SK-N-MC (cell line): ENCODE results near the gene IL2RG.

Experiments
- EZH2 ChIP-seq: fragments of 200-600 bp; sonication (generic); IDR thresholded peaks from one replicate; pipeline ENCODE4 v1.6.1; 2017; ENCODE audit warnings: antibody characterized with exemption
- FOXP2 ChIP-seq: optimal IDR thresholded peaks from 2 replicates; pipeline ENCODE3; 2011; ENCODE audit warnings: mild to moderate bottlenecking, moderate library complexity; ENCODE audit not compliant: insufficient read depth; ENCODE audit errors: extremely low read length, control extremely low read depth
- POLR2AphosphoS5 ChIP-seq: IDR thresholded peaks from 2 replicates; pipeline ENCODE4 v1.6.1; 2012; ENCODE audit warnings: mild to moderate bottlenecking, low read depth, low read length, borderline replicate concordance

- TF ChIP-seq EZH2 = no peak
- no peak for TF ChIP-seq POLR2AphosphoS5
- TF ChIP-seq FOXP2 = no peak
Observed at GRCh38 chrX:71098951-71099506, 12.3 kb downstream of the IL2RG start.
